Measurements from ENCODE around the gene SNN. TPM values are rescaled to one million over a fixed set of nuclear protein-coding genes. Genes with fewer than 3 reads are reported as not detected.

The SNN gene
- total RNA-seq, 1 donor from 2014 or later = 23.6 TPM

GRCh38 chr16:11696266-11697012 is 28.2 kb downstream of the SNN start:
- DNase-seq (ENCODE audit: low spot score) = no peak

DNA sequence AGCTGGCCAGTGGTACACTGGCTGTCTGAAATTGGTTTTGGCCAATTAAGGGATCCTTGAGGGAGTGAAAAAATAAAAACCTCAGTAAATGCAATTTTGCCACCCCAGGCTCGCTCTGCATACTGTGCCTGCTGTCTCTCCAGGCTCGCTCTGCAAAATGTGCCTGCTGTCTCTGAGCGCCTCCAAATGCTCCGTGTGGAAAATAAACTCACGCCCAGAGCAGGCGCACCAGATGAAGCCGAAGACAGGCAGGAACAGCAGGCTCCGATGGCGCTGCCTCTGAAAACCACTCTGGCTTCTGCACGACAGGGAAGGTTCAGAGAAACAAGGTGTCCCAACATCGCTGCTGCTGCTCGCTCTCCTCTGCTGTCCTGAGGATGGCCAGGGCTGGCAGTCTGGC is 29.1 kb downstream of the SNN start:
- DNase-seq (ENCODE audit: low spot score) = no peak

DNA sequence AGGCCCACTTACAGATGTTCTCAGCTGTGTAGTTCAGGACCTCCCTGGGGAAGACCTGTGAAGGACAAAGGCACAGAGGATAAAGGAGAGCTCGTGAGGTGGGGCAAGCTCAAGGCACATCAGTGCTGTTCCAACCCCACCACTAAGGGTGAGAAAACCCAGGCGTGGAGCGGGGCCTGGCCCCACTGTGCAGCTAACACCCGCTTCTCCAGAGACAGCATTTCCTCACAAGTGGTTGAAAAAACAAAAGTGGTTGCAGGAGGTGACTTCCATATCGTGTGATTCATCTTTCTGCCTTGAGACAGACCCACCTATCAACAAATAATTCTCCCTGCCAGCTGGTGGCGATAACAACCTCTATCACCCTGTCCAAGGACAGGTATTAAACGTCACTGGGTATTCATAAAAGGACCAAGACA is 30.0 kb downstream of the SNN start:
- DNase-seq (ENCODE audit: low spot score) = no peak

DNA sequence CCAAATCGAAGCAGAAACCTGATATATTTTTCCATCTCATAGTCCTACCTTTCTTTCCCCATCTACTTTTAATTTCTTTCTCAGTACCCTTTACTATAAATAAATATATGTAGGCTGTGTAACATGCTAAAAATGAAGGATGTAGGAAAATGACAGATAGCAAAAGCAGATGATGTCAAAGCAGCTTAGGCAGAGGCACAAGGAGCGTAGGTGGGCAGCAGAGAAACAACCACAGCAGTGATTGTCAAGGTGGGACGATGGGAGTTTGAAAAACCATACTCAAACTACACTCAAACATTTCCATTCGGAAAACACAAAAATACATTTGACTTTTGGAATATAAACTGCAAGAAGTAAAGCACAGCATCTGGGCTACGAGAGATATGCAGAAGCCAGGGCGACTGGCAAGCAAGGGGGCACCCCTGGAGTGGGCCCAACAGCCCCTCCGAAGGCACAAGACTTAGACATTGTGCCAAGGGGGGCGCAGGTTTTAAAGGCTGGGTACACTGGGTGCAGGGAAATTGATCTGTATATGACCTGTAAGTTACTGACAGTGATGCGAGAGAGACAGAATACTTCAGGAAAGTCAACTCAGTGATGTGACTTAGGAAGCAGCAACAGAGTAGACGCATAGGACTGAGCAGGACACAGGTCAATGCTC is 31.1 kb downstream of the SNN start:
- no peak for DNase-seq (ENCODE audit: low spot score)

DNA sequence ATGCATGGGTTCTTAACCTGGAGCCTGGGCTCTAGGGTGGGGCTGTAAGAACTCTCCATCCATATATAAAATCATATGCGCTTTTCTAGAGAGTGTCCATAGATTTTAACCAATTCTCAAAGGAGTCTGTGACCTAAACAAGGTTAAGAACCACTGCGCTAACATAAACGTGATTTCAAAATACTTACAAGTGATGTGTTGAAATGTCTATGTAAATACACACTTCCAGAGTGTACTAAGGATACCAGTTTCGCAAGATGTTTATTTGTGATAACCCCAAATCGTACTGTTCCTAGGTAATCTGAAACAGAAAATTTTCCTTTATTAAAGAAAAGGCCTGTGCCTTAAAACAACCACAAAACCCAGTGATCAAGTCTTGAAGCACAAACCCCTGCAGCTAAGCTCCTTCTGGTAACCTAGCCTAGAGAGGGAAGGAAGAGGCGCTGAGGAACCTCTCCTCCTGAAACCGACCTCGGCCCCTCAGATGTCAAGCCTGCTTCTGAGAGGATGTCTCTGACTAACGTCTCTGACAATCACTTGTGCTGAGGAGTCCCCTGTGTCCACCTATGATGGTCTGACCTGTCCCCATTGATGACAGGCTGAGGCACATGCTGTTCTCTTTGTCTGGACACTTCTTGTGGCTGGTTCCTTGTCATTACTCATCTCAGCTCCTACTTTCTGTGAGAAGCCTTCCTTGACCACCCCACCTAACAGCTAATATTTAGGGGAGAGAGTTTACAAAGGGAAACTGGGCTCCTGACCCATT is 32.2 kb downstream of the SNN start:
- no peak for DNase-seq (ENCODE audit: low spot score)

- DNase-seq (ENCODE audit: low spot score) = no peak
Measured at GRCh38 chr16:11705311-11706025, 37.2 kb downstream of the SNN start.

GRCh38 chr16:11706180-11706742 is 38.0 kb downstream of the SNN start:
- no peak for DNase-seq (ENCODE audit: low spot score)

- DNase-seq (ENCODE audit: low spot score) = no peak
Measured at GRCh38 chr16:11707679-11708197, 39.5 kb downstream of the SNN start.

DNA sequence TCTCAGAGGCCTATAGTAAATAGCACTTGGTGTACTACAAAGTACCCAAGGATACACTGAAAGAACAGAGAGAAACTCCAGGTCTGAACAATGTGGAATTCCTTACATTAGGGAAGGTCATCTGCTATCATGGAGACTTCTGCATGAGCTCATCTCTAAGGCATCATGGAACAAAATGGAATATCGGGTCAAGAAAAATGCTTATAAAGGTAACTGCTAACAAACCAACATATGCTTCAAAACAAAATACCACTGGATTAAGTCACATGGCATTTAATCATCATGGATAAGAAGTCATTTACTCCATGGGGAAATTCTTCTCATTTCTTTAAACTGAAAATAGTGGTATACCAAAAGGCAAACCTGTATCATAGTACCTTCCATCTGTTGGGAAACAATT is 40.2 kb downstream of the SNN start:
- DNase-seq (ENCODE audit: low spot score) = no peak

DNA sequence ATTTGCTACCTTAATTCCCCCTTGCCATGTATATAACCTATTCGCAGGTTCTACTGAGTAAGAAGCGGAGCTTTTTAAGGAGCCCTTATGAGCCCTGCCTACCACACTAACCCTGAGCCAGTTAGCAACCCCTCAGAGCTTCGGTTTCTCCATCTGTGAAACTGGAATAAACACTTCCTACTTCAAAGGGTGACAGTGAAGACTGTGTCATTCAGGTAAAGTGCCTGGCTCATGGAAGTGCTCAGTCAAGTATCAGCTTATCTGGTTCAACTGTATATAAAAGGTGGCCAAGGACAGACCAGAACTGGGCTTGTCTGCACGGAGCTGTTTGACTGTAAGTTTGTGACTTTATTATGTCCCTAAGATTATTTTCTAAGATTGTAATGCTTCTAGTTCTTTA is 43.4 kb downstream of the SNN start:
- DNase-seq (ENCODE audit: low spot score) = no peak

GRCh38 chr16:11712122-11712521 is 43.9 kb downstream of the SNN start:
- no peak for DNase-seq (ENCODE audit: low spot score)

DNA sequence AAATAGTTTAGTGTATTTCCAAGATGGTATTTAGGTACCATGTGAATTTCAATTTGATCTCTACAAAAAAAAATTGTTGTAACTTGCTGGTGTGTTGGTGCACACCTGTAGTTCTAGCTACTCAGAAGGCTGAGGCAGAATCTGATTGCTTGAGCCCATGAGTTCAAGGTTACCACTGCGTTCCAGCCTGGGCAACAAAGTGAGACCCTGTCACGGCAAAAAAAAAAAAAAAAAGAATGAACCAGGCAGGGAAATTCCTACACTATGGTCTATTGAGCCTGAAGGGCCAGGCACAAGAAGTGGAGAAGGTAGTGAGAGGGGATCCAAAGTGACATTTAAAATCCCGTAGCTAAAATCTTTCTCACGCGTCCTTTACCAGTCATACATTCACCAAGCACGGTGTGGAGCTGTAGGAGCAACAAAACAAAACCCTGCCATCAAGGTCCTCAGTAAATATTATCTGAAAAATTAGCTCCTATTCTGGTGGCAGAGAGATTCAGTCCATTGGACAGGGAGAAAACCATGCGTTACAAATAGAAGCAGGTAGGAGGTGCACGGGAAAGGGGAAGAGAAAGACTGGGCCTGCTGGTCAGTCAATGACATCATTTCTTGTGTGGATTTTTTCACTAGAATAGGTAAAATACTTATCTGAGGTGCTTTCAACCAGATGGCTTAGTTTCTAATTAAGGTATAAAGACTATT is 47.1 kb downstream of the SNN start:
- DNase-seq (ENCODE audit: low spot score) = no peak

DNA sequence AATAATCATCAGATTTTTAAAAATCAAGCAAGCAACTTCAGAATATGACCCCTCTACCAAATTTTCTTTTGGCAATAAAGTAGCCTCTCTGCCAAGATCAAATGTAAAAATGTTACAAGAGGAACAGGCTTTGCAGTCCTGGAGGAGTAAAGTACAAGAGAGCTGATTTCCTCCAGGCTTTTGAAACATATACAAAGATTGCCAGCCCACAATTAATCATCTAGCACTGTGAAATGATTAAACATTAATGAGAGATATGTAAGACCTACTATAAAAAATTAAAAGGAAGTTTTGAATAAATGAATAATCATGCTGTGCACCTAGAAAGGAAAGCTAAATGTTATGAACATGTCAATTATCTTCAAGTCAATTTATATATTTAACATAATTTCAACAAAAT is 48.1 kb downstream of the SNN start:
- no peak for DNase-seq (ENCODE audit: low spot score)

DNA sequence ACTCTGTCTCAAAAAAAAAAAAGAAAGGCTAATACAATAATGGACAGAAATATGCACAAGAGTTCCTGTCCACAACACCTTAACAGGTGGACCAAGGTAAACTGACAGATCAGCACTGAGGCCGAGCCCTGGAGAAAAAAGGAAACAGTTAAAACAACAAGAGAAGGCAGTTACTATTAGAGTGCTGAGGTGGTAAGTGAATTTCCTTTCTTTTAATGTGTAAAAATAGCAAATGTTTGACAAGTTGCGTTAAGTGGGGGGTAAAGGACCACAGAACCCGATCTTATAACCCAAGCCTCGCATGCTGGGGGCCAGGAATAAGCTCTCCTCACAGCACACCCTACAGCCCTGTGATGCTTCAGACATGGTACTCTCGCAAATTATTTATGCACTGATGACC is 49.6 kb downstream of the SNN start:
- DNase-seq (ENCODE audit: low spot score) = no peak

- no peak for DNase-seq (ENCODE audit: low spot score)
Measured at GRCh38 chr16:11719171-11719570, 50.9 kb downstream of the SNN start.

DNA sequence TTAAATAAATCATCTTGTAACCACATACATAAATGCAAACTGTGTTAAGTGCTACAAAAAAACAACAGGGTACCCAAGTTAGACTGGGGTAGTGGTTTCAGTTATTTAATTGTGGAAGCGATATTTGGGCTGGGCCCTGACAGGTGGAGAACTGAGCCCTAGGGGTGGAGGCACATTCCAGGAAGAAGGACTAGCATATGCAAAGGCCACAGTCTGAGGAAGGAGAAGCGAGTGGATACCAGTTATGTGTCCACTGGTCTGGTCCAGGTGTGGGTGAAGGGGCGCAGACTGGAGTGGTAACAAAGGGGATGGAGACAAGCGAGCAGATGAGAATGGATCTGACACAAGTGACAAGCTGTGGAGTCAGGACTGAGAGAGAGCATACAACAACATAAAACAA is 51.5 kb downstream of the SNN start:
- DNase-seq (ENCODE audit: low spot score) = no peak

GRCh38 chr16:11721781-11722467 is 53.7 kb downstream of the SNN start:
- no peak for DNase-seq (ENCODE audit: low spot score)

DNA sequence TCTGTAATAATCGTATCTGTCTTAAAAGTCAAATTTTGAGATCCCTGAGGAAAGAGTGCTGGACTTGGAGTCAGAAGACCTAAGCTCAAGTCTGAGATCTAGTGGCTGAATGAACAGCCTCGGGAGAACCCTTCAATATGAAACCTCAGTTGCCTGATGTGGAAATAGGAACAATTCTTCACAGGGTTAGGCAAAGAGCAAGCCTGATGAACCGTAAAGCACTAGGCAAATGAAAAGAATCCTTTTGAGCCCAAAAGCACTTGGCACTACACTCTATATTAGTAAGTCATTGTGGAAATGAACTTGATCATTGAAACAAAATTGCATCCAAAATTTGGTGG is 54.2 kb downstream of the SNN start:
- no peak for DNase-seq (ENCODE audit: low spot score)

- no peak for DNase-seq (ENCODE audit: low spot score)
Measured at GRCh38 chr16:11725457-11725856, 57.2 kb downstream of the SNN start.

DNA sequence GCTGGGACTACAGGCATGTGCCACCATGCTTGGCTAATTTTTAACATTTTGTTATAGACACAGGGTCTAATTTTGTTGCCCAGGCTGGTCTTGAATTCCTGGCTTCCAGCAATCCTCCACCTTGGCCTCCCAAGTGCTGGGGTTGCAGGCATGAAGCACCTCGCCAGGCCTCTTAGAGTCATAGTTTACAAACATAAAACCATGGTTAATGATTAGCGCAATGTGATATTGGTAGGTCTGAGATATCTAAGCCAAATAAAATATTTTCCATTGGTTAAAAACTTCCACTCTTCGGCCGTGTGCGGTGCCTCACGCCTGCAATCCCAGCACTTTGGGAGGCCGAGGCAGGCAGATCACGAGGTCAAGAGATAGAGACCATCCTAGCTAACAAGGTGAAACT is 57.8 kb downstream of the SNN start:
- DNase-seq (ENCODE audit: low spot score) = no peak

Measured in ureter (tissue), 1 donor.